Renal pelvis (tissue), 12 donors: ENCODE results near the gene ADPRH. TPM values are rescaled to one million over a fixed set of nuclear protein-coding genes. Genes with fewer than 3 reads are reported as not detected.
"Not testable (repeated sequence)": the region's sequence is repeated elsewhere in the genome, so short reads cannot be mapped to it uniquely, and the experiment has no call there.

Experiments
- DNase-seq: peaks from one replicate; pipeline ENCODE4 v3.0.0-alpha.2; 2013
- long read RNA-seq, 16 experiments: transcript quantifications; one replicate each; lab custom pipeline, GENCODE V29; 2026
- polyA plus RNA-seq, 3 donors: library from polyadenylated mRNA; unstranded; fragments of 120-200 nt; gene quantifications; one replicate each; pipeline ENCODE4 v1.2.1, GENCODE V29; 2013; ENCODE audit not compliant: insufficient read length in 3 of 3

The ADPRH gene
- 1 to 10 TPM; 6.1 to 7.1 (median 6.8) TPM for polyA plus RNA-seq
- long read RNA-seq, donor 1, partial matches to known transcripts: 0 of 1 reads
- long read RNA-seq, donor 1, other reads (novel, unspliced or antisense): 0 of 1 reads
- long read RNA-seq, donor 2, partial matches to known transcripts: 0 of 1 reads
- long read RNA-seq, donor 2, other reads (novel, unspliced or antisense): 0 of 1 reads
- long read RNA-seq, donor 3: 0 reads
- long read RNA-seq, donor 4, partial matches to known transcripts: 0 of 1 reads
- long read RNA-seq, donor 4, other reads (novel, unspliced or antisense): 0 of 1 reads
- long read RNA-seq, donor 5: 0 reads
- long read RNA-seq, donor 6, partial matches to known transcripts: 0 of 2 reads
- long read RNA-seq, donor 6, other reads (novel, unspliced or antisense): 0 of 2 reads
- long read RNA-seq, donor 7, full-length matches to known transcripts: 2 of 2 reads
- long read RNA-seq, donor 7, partial matches to known transcripts: 0 of 2 reads
- long read RNA-seq, donor 7, other reads (novel, unspliced or antisense): 0 of 2 reads
- long read RNA-seq, donor 8: 0 reads
- long read RNA-seq, donor 9, partial matches to known transcripts: 0 of 1 reads
- long read RNA-seq, donor 9, other reads (novel, unspliced or antisense): 0 of 1 reads
- long read RNA-seq, donor 10, partial matches to known transcripts: 6 of 6 reads
- long read RNA-seq, donor 10, other reads (novel, unspliced or antisense): 0 of 6 reads
- long read RNA-seq, donor 11: 0 reads
- long read RNA-seq, donor 12, full-length matches to known transcripts: 7 of 7 reads
- long read RNA-seq, donor 12, partial matches to known transcripts: 0 of 7 reads
- long read RNA-seq, donor 12, other reads (novel, unspliced or antisense): 0 of 7 reads
- long read RNA-seq, donor 13, full-length matches to known transcripts: 1 of 1 reads
- long read RNA-seq, donor 13, partial matches to known transcripts: 0 of 1 reads
- long read RNA-seq, donor 13, other reads (novel, unspliced or antisense): 0 of 1 reads
- long read RNA-seq, donor 14: 0 reads
- long read RNA-seq, donor 15, partial matches to known transcripts: 0 of 1 reads
- long read RNA-seq, donor 15, other reads (novel, unspliced or antisense): 0 of 1 reads
- long read RNA-seq, donor 16: 0 reads

- DNase-seq: peak; percentile 85
These were observed at the start of gene ADPRH for GRCh38 chr3:119579366-119580066. Gene ADPRH, plus strand, starts transcription at chr3:119579492. Its CDS starts 2,678 bp downstream, at chr3:119582170.

GRCh38 chr3:119529883-119530282 is 49.4 kb upstream of the ADPRH start:
- DNase-seq: no peak

- no peak for DNase-seq
These were observed 48.8 kb upstream of the ADPRH start for GRCh38 chr3:119530456-119530855.

GRCh38 chr3:119531151-119531550 is 48.1 kb upstream of the ADPRH start:
- no peak for DNase-seq

DNA sequence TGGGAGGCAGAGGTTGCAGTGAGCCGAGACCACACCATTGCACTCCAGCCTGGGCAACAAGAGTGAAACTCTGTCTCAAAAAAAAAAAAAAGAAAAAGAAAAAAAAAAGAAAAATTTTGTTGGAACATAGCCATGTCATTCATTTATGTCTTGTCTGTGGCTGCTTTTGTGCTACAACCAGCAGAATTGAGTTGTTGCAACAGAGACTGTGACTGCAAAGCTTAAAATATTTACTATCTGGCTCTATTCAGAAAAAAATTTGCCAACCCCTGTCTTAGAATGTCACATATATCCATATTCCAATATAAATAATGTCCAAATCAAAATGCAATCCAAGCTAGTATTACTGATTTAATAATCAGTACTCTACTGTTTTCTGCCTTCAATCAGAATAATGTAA is 45.0 kb upstream of the ADPRH start:
- no peak for DNase-seq

- DNase-seq: no peak
These were observed 42.5 kb upstream of the ADPRH start for GRCh38 chr3:119536757-119537156.

GRCh38 chr3:119538772-119539171 is 40.5 kb upstream of the ADPRH start:
- DNase-seq: no peak

- DNase-seq: no peak
These were observed 37.7 kb upstream of the ADPRH start for GRCh38 chr3:119541547-119541946.

- no peak for DNase-seq
These were observed 37.0 kb upstream of the ADPRH start for GRCh38 chr3:119542168-119542767.

GRCh38 chr3:119543147-119543546 is 36.1 kb upstream of the ADPRH start:
- DNase-seq: no peak

- DNase-seq: no peak
These were observed 32.1 kb upstream of the ADPRH start for GRCh38 chr3:119547227-119547626.

GRCh38 chr3:119548341-119548740 is 31.0 kb upstream of the ADPRH start:
- no peak for DNase-seq

DNA sequence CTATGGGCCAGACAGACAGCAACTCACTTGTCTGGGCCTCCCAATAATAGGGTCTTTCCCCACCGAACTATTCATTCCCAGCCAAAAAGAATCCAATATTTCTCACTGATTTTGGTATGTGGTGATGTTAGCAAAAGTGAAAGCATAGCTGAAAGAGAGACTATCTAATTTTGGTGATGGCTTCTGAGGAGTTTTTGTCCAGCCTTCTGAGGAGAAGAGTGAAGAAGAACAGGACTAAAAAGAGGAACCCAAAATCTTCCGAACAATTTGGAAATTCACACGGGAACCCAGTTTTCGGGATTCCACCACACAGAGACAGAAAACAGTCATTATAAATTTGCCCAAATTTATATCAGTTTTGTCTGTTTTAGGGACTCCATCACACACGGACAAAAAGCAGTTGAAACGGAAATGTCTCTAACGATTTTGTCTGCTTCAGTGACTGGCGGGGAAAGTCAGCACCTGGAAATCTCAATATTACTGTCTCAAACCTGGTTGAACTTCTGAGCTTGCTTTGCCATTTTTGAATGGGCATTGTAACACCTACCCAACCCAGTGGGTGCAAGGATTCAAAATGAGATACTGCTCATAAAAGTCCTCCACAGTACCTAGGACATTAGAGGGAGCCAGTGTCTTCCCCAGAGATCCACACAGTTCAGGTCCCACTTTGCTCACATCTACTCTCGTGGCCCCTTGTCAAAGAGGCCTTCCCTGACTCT is 28.9 kb upstream of the ADPRH start:
- no peak for DNase-seq

DNA sequence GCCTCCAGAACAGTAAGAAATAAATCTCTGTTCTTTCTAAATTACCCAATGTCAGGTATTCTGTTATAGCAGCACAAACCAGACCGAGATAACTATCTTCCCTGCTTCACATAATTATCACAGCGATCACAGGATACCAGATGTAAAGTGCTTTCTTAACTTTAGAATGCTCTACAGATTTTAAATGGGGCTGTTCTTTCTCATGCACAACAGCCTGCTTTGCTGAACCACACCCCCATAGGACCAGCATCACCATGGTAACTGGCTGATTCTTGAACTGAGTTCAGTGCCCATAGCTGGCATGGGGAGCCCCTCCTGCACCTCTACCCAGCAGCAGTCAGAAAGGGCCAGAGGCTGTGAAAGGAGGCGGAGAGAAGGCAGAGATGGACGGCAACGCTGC is 27.7 kb upstream of the ADPRH start:
- no peak for DNase-seq

GRCh38 chr3:119552928-119553327 is 26.4 kb upstream of the ADPRH start:
- DNase-seq: not testable (repeated sequence)

- DNase-seq: no peak
These were observed 25.4 kb upstream of the ADPRH start for GRCh38 chr3:119553823-119554415.

DNA sequence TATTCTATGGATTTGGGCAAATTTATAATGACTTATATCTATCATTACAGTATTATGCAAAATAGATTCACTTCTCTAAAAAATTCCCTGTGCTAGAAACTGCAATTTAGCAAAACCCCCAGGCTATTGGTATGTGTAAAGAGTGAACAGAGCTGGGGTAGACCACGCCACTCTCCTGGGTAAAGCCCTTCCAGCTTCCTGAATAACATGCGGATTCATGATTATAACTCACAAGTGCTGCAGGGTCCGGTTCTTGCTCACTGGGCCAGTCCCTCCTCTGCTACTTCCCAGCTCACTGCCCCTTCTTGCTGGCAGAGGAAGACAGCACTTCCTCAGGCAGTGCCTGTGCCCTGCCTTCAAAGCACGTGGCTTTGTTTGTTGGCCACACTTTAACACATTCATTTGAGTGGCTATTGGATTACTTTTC is 24.0 kb upstream of the ADPRH start:
- DNase-seq: no peak

DNA sequence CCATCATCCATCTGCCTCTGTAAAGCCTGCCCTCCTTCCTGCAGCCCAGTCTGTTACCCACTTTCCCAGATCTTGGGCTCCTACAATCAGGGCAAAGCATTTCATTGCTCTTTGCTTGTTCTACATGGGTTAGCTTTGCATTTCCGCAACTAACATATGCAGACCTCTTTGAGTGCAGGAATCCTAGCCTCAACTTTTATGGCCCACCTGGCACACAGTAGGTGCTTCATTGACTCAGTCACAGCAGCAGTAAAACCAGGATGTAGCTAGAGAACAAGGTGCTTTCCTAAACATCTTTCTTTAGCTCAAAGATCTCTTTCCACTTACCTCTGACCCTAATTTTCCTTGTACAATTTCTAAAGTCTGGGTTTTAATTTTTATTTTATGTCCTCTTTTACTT is 23.4 kb upstream of the ADPRH start:
- no peak for DNase-seq

GRCh38 chr3:119557192-119557876 is 22.0 kb upstream of the ADPRH start:
- DNase-seq: no peak

GRCh38 chr3:119557877-119558269 is 21.4 kb upstream of the ADPRH start:
- DNase-seq: no peak
